Measurements from ENCODE around the gene PODN. TPM values are rescaled to one million over a fixed set of nuclear protein-coding genes. Genes with fewer than 3 reads are reported as not detected.

The PODN gene
- total RNA-seq, 4 donors from 2014 or later, result 5.1 to 107 (median 19.0) TPM

GRCh38 chr1:53128401-53128800 is 66.4 kb downstream of the PODN start:
- Histone ChIP-seq H3K9me3 (no peaks in the 10 kb centered on the region), H3K4me3 (no peak overlapping the region), H3K4me1 (peaks cover 0 to 21% (median 9%) of the 10 kb centered on the region in 3 donors), H3K27ac (no peak overlapping the region), H3K27me3 (no peaks in the 10 kb centered on the region), H3K36me3 (no peaks in the 10 kb centered on the region)
- TF ChIP-seq CTCF (IDR thresholded peaks at IDR 0.05) (no peak), POLR2A (IDR thresholded peaks at IDR 0.05) (no peak)
- intact Hi-C loops (cut with DNase I), result no loop called here
- no peak for DNase-seq
- 100% methylated on average over 1 of the region's 4 CpGs; no CpG with 5 or more reads in 1 of the 2 donors for WGBS, 2 donors

DNA sequence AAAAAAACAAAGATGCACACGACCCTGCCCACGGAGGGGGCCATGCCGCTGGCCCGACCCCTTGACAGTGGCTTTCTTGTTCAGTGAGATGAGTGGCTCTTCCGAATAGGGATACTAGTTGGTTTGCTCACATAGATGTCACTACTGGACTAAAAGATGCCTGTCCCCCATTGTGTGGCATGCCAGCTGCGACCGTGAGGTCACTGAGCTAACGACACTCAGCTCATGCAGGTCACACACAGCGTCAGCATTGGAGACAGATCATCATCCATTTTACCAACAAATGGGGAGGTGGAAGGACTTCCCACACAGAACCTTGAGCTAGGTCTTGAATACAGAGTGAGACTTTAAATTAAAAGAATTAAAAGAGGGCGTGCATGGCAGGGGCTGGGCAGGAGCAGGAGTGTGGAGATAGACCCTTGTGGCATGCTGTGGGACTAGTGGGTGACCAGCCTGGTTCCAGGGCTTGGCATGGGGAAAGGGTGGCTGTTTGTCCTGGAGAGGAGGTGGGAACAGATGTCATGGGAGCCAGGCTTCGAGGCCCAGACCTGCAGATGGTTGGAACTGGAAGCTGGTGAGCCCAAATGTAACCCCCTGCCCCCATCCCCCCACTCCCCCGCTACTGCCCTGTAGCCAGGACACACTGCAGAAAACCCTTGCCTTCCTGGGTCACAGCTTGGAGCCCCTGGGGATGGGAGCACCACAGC is 68.0 kb downstream of the PODN start:
- TF ChIP-seq CTCF (IDR thresholded peaks at IDR 0.05), result no peak
- no peak for TF ChIP-seq POLR2A (IDR thresholded peaks at IDR 0.05)
- Histone ChIP-seq H3K9me3 (no peaks in the 10 kb centered on the region), H3K27me3 (no peaks in the 10 kb centered on the region), H3K36me3 (no peaks in the 10 kb centered on the region), H3K27ac (peak overlapping the region in 1 of 4 donors; percentile 25), H3K4me3 (no peak overlapping the region), H3K4me1 (peaks cover 0 to 10% (median 3%) of the 10 kb centered on the region in 3 donors)
- no peak for DNase-seq
- WGBS, 2 donors, result 81 to 94% methylated on average over 6 to 7 of the region's 12 CpGs
- intact Hi-C loops (cut with DNase I), result no loop called here

DNA sequence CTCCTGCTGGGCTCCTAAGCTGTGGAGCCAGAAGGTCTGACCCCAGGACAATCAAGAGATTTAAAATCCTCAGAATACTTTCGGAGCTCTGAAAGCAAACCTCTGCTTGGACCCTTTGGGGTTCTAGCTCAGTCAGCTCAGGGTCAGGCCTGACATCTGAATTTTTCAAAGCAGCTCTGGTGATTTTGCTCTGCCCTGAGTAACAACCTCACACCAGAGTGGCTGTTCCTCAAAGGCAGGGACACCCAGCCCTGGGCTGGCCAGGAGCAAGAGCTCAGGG is 68.5 kb downstream of the PODN start:
- TF ChIP-seq POLR2A (IDR thresholded peaks at IDR 0.05) (no peak), CTCF (IDR thresholded peaks at IDR 0.05) (no peak)
- WGBS, 2 donors, result no CpG with 5 or more reads among the region's 1 CpG
- Histone ChIP-seq H3K27me3 (no peaks in the 10 kb centered on the region), H3K27ac (peak overlapping the region in 1 of 4 donors; percentile 25), H3K36me3 (no peaks in the 10 kb centered on the region), H3K4me3 (no peak overlapping the region), H3K4me1 (peaks cover 0 to 10% (median 3%) of the 10 kb centered on the region in 3 donors), H3K9me3 (no peaks in the 10 kb centered on the region)
- DNase-seq, result no peak
- intact Hi-C loops (cut with DNase I), result no loop called here

DNA sequence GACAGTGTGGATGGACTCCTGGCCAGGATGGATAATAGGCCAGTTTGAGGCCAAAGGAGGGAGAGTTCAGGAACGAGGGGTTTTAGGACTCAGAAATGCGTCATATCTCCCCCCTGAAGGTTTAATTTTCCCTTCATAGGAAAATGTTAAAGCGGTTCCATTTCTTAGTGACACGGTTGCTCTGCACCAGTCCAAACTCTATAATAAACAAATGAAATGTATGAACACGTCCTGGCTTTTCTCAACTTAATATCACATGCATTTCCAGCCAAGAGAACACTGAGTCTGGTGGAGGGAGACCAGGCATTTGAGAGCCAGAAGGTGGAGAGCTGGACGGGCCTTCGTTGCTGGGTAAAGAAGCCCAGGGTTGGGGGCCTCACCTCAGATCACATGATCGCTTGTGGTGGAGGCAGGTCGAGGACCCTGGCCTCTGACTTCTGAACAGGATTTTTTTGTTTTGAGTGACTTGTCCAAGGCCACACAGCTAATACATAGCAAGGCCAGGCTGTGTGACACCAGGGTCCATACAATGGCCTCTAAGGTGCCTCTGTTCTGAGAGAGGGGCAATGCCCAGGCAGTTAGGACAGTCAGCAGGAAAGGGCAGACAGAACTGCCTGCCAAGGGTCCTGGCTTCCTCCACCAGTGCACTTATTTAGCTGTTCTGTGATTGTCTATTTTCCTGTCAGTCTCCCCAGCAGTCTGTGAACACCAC is 69.0 kb downstream of the PODN start:
- WGBS, 2 donors, result 47 to 60% methylated on average over 7 to 9 of the region's 9 CpGs
- intact Hi-C loops (cut with DNase I), result no loop called here
- peak overlapping the region in 2 of 4 donors; percentile 25 to 34 for H3K27ac ChIP-seq
- H3K4me1 ChIP-seq, result peaks cover 0 to 13% (median 3%) of the 10 kb centered on the region in 3 donors
- TF ChIP-seq CTCF (IDR thresholded peaks at IDR 0.05) (no peak), POLR2A (IDR thresholded peaks at IDR 0.05) (no peak)
- no peaks in the 10 kb centered on the region for H3K36me3 ChIP-seq
- H3K27me3 ChIP-seq, result no peaks in the 10 kb centered on the region
- H3K4me3 ChIP-seq, result no peak overlapping the region
- H3K9me3 ChIP-seq, result no peaks in the 10 kb centered on the region
- no peak for DNase-seq

- DNase-seq, result no peak
- Histone ChIP-seq H3K36me3 (no peaks in the 10 kb centered on the region), H3K9me3 (no peaks in the 10 kb centered on the region), H3K4me1 (peaks cover 0 to 14% (median 3%) of the 10 kb centered on the region in 3 donors), H3K27me3 (no peaks in the 10 kb centered on the region), H3K4me3 (no peak overlapping the region), H3K27ac (peak overlapping the region in 1 of 4 donors; percentile 34)
- intact Hi-C loops (cut with DNase I), result no loop called here
- WGBS, 2 donors, result 63 to 67% methylated on average over 2 of the region's 2 CpGs
- TF ChIP-seq POLR2A (IDR thresholded peaks at IDR 0.05), result no peak
- TF ChIP-seq CTCF (IDR thresholded peaks at IDR 0.05), result no peak
Observed at GRCh38 chr1:53131590-53131938, 69.6 kb downstream of the PODN start.

Data from esophagus squamous epithelium (tissue), 5 donors.